Fibroblast of the aortic adventitia (primary cell): ENCODE measurements around the gene SV2C. TPM values are rescaled to one million over a fixed set of nuclear protein-coding genes. Genes with fewer than 3 reads are reported as not detected.
"Not testable (repeated sequence)": the region's sequence is repeated elsewhere in the genome, so short reads cannot be mapped to it uniquely, and the experiment has no call there.

Experiments used
- DNase-seq: peaks from one replicate; pipeline ENCODE4 v3.0.0-alpha.2; 2010; ENCODE audit warnings: low read depth
- H3K4me3 ChIP-seq: 2 replicates; pipeline ENCODE4 v1.5.1; 2011; ENCODE audit warnings: low read depth, mild to moderate bottlenecking, control low read depth, low read length, moderate library complexity
- CTCF ChIP-seq: IDR thresholded peaks from 2 replicates; pipeline ENCODE4 v1.5.1; 2011; ENCODE audit warnings: mild to moderate bottlenecking, low read length, control low read depth, inconsistent platforms; ENCODE audit not compliant: insufficient read depth
- total RNA-seq: library from RNA; depleted of rRNA; stranded (reverse); fragments of >200 nt; gene quantifications from 2 replicates; pipeline ENCODE4 v1.2.3, GENCODE V29; 2012; ENCODE audit warnings: low replicate concordance

SV2C gene
- total RNA-seq, 1 donor: not detected

- no peak for TF ChIP-seq CTCF
- DNase-seq: no peak
- no peak overlapping the region for H3K4me3 ChIP-seq
These were observed 280.4 kb downstream of the SV2C start for GRCh38 chr5:76363352-76364225.

GRCh38 chr5:76364226-76364589 lies 281.0 kb downstream of the SV2C start:
- H3K4me3 ChIP-seq: no peak overlapping the region

GRCh38 chr5:76365561-76365960 lies 282.4 kb downstream of the SV2C start:
- no peak for TF ChIP-seq CTCF
- H3K4me3 ChIP-seq: no peak overlapping the region
- DNase-seq: no peak

More at GRCh38 chr5:76364226-76364589, 281.0 kb downstream of the SV2C start:
- DNase-seq: no peak
- no peak for TF ChIP-seq CTCF

GRCh38 chr5:76366596-76366995 lies 283.4 kb downstream of the SV2C start:
- H3K4me3 ChIP-seq: no peak overlapping the region
- TF ChIP-seq CTCF: no peak
- DNase-seq: no peak

- no peak overlapping the region for H3K4me3 ChIP-seq
- DNase-seq: no peak
- TF ChIP-seq CTCF: no peak
These were observed 284.6 kb downstream of the SV2C start for GRCh38 chr5:76367623-76368371.

GRCh38 chr5:76368941-76369340 lies 285.8 kb downstream of the SV2C start:
- H3K4me3 ChIP-seq: no peak overlapping the region
- no peak for TF ChIP-seq CTCF
- DNase-seq: no peak

- H3K4me3 ChIP-seq, DNase-seq: not testable (repeated sequence)
These were observed 286.5 kb downstream of the SV2C start for GRCh38 chr5:76369668-76370067.
